Muscle layer of duodenum (tissue), 2 donors: ENCODE data around the gene PIK3CD.

ENCODE experiments used
- H3K27ac ChIP-seq: one replicate; pipeline ENCODE4 v1.7.0; 2013; ENCODE audit warnings: mild to moderate bottlenecking, low read length
- H3K27me3 ChIP-seq: one replicate; pipeline ENCODE4 v1.7.0; 2013; ENCODE audit warnings: low read depth, mild to moderate bottlenecking, control low read depth, low read length
- H3K36me3 ChIP-seq, 2 donors: one replicate each; pipeline ENCODE4 v1.7.0; 2013; ENCODE audit warnings: low read length in 2 of 2, control low read depth in 1 of 2, mild to moderate bottlenecking in 1 of 2; ENCODE audit not compliant: insufficient read depth in 2 of 2, control insufficient read depth in 1 of 2
- H3K4me1 ChIP-seq, 2 donors: one replicate each; pipeline ENCODE4 v1.7.0; 2013; ENCODE audit warnings: low read length in 2 of 2, mild to moderate bottlenecking in 2 of 2, control low read depth in 1 of 2, moderate library complexity in 1 of 2; ENCODE audit not compliant: insufficient read depth in 2 of 2, control insufficient read depth in 1 of 2
- H3K4me3 ChIP-seq, 2 donors: one replicate each; pipeline ENCODE4 v1.7.0; 2013; ENCODE audit warnings: low read length in 2 of 2, low read depth in 1 of 2, mild to moderate bottlenecking in 1 of 2
- H3K9me3 ChIP-seq, 2 donors: one replicate each; pipeline ENCODE4 v1.7.0; 2013; ENCODE audit warnings: low read length in 2 of 2, control low read depth in 1 of 2, mild to moderate bottlenecking in 1 of 2; ENCODE audit not compliant: control insufficient read depth in 1 of 2
- donor health status: healthy.

PIK3CD gene

DNA sequence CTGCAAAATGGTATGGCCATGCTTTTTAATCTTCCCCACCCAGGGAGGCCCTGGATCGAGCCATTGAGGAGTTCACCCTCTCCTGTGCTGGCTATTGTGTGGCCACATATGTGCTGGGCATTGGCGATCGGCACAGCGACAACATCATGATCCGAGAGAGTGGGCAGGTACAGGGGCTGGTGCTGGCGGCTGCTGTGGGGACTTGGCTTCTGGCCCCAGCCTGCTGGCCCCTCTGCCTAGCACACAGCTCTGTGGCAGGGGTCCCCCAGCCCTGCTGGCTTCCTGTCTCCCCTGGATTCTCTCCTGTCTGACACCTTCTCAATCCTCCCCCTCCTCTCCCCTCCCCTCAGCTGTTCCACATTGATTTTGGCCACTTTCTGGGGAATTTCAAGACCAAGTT lies 72.4 kb downstream of the PIK3CD start:
- H3K9me3 ChIP-seq = peaks cover 0 to 8% of the 10 kb centered on the region in 2 donors
- no peak overlapping the region for H3K4me3 ChIP-seq
- peaks cover 6 to 59% of the 10 kb centered on the region in 2 donors for H3K36me3 ChIP-seq
- no peaks in the 10 kb centered on the region for H3K27me3 ChIP-seq
- H3K4me1 ChIP-seq = no peaks in the 10 kb centered on the region
- H3K27ac ChIP-seq = no peak overlapping the region

DNA sequence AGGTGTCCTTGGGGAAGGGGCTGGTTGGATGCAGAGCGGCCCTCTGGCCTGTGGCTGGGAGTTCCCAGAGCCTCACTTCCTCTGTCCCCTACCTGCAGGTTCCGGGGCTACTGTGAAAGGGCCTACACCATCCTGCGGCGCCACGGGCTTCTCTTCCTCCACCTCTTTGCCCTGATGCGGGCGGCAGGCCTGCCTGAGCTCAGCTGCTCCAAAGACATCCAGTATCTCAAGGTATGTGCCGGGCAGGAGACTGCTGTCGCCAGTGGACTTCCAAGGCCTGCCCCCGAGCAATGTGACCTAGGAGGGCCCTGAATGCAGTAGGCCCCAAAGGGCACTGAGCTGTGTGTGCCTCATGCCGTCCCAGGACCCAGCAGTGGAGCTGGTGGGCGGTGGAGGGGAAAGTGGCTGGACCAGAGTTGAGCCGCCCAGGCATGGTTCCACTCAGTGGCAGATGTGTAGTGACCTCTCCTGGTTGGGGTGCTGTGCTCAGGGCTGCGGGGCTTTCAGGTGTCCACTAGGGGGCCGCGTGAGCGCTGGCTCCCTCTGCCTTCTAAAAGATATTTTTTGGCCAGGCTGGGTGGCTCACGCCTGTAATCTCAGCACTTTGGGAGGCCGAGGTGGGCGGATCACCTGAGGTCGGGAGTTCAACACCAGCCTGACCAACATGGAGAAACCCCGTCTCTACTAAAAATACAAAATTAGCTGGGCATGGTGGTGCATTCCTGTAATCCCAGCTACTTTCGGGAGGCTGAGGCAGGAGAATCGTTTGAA lies 73.4 kb downstream of the PIK3CD start:
- peaks cover 0 to 8% of the 10 kb centered on the region in 2 donors for H3K9me3 ChIP-seq
- no peaks in the 10 kb centered on the region for H3K4me1 ChIP-seq
- H3K36me3 ChIP-seq = peaks cover 6 to 64% of the 10 kb centered on the region in 2 donors
- H3K4me3 ChIP-seq = no peak overlapping the region
- H3K27ac ChIP-seq = no peak overlapping the region
- no peaks in the 10 kb centered on the region for H3K27me3 ChIP-seq

DNA sequence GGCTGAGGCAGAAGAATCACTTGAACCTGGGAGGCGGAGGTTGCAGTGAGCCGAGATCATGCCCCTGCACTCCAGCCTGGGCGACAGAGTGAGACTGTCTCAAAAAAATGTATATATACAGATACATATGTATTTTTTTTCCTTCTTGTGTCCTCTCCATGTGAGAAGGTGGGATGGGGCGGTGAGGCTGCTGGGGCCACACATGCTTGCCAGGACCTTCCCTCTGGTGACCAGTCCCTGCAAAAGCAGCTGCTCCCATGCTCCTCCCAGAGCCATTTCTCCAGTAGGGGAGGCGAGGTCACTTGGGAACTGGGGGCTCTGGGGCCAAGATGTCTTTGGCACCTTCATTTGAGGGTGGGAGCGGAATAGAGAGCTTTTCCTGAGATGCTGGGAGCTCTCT lies 74.9 kb downstream of the PIK3CD start:
- Histone ChIP-seq H3K9me3 (peaks cover 0 to 8% of the 10 kb centered on the region in 2 donors), H3K27ac (no peak overlapping the region), H3K4me3 (no peak overlapping the region), H3K27me3 (no peaks in the 10 kb centered on the region), H3K4me1 (no peaks in the 10 kb centered on the region), H3K36me3 (peaks cover 16 to 69% of the 10 kb centered on the region in 2 donors)

DNA sequence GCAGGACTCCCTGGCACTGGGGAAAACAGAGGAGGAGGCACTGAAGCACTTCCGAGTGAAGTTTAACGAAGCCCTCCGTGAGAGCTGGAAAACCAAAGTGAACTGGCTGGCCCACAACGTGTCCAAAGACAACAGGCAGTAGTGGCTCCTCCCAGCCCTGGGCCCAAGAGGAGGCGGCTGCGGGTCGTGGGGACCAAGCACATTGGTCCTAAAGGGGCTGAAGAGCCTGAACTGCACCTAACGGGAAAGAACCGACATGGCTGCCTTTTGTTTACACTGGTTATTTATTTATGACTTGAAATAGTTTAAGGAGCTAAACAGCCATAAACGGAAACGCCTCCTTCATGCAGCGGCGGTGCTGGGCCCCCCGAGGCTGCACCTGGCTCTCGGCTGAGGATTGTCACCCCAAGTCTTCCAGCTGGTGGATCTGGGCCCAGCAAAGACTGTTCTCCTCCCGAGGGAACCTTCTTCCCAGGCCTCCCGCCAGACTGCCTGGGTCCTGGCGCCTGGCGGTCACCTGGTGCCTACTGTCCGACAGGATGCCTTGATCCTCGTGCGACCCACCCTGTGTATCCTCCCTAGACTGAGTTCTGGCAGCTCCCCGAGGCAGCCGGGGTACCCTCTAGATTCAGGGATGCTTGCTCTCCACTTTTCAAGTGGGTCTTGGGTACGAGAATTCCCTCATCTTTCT lies 75.5 kb downstream of the PIK3CD start:
- H3K4me3 ChIP-seq = no peak overlapping the region
- peaks cover 22 to 72% of the 10 kb centered on the region in 2 donors for H3K36me3 ChIP-seq
- H3K27ac ChIP-seq = no peak overlapping the region
- no peaks in the 10 kb centered on the region for H3K4me1 ChIP-seq
- peaks cover 0 to 8% of the 10 kb centered on the region in 2 donors for H3K9me3 ChIP-seq
- no peaks in the 10 kb centered on the region for H3K27me3 ChIP-seq

DNA sequence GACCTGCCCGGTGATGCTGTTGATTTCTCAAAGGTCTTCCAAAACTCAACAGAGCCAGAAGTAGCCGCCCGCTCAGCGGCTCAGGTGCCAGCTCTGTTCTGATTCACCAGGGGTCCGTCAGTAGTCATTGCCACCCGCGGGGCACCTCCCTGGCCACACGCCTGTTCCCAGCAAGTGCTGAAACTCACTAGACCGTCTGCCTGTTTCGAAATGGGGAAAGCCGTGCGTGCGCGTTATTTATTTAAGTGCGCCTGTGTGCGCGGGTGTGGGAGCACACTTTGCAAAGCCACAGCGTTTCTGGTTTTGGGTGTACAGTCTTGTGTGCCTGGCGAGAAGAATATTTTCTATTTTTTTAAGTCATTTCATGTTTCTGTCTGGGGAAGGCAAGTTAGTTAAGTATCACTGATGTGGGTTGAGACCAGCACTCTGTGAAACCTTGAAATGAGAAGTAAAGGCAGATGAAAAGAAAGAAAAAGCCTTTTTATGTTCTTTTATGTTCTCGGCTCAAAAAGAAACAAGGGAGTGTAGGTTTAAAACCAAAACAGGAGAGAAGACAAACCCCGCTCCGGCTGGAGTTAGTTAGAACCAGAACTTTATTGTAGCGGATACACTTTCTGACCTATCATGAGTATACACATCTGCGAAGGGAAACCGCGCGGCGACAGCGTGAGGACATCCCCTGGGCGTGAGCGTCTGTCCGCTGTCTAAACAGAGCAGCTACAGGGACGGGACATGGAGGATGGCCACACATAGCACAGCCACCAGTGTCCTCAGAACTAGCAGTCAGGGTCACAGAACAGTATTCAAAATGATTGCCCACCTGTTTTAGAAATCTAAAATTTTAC lies 77.1 kb downstream of the PIK3CD start:
- H3K36me3 ChIP-seq = peaks cover 38 to 72% of the 10 kb centered on the region in 2 donors
- H3K27me3 ChIP-seq = no peaks in the 10 kb centered on the region
- no peaks in the 10 kb centered on the region for H3K4me1 ChIP-seq
- no peak overlapping the region for H3K27ac ChIP-seq
- no peak overlapping the region for H3K4me3 ChIP-seq
- H3K9me3 ChIP-seq = peaks cover 0 to under 1% of the 10 kb centered on the region in 2 donors

DNA sequence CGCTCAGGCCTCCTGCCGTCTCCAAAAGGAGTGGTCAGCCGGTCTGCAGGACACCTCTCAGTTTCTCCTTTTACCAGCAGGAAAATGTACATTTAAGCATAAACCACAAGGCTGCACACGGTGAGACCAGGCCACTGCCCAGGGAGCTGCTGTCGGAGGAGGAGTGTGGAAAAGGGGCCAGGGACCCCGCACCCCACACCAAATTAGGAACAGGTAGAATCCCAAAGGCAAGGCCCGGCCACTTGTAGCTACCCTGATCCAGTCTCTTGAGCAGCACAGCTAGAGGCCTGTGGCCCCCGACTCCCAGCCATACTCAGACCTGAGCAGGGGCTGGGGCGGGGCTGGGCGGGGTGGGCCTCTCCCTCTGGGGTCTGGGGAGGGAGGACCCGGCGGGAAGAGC lies 78.0 kb downstream of the PIK3CD start:
- H3K4me1 ChIP-seq = no peaks in the 10 kb centered on the region
- H3K27me3 ChIP-seq = no peaks in the 10 kb centered on the region
- no peaks in the 10 kb centered on the region for H3K9me3 ChIP-seq
- no peak overlapping the region for H3K27ac ChIP-seq
- no peak overlapping the region for H3K4me3 ChIP-seq
- peaks cover 42 to 72% of the 10 kb centered on the region in 2 donors for H3K36me3 ChIP-seq

DNA sequence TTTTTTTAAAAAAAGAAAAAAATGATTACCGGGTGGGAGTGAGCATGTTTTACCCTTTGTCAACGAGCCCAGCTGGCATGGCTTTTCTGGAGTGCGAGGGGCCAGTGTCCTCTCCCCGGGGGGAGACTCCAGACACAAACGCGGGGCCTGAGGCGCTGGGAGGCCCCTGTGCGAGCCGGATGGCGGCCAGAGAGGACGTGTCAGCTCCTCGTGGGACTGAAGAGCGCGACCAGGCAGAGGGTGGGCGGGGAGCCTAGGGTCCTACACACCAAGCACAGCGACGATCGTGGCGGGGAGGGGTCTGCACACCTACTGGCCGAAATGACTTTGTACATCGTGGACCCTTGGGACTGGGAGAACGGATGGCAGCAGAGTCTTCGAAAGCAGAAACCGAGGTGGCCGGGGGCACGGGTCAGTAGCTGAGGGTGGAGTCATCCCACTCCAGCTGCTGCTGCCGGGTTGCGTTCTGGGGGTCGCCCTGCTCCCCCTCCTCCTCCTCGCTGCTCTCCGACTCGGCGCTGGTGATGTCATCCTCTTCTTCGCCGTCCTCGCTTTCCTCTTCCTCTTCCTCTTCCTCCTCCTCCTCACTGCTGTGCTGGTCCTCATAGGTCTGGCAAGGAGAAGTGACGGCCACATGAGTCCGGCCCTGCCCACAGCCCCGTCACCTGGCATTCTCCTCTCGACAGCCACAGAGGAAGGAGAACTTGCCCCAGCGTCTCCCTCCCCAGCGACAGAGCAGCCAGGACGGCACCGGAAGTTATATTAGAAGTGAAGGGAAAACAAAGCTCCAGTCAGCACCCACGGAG lies 78.8 kb downstream of the PIK3CD start:
- Histone ChIP-seq H3K36me3 (peaks cover 50 to 78% of the 10 kb centered on the region in 2 donors), H3K4me1 (no peaks in the 10 kb centered on the region), H3K27ac (no peak overlapping the region), H3K4me3 (no peak overlapping the region), H3K27me3 (no peaks in the 10 kb centered on the region), H3K9me3 (no peaks in the 10 kb centered on the region)

DNA sequence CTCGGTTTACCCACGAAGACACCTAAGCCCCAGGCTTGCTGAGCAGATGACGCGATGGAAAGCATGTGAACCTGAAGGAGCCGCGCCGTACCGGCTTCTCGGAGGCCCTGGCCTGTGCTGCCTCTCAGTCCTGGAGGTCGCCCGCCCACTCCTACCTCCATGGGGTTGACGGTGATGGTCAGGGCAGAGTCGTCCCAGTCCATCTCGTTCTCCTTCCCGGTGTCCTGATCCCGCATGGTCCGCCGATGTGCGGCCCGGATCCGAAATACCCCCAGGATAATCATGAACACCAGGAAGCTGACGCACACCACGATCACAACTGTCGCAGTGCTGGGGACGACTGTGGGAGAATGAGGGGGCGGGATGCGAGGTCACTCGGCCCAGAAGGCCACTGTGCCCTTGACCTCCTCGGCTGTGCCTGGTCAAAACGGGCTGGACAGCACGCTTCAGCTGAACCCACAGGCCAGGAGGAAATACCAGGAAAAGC lies 79.6 kb downstream of the PIK3CD start:
- Histone ChIP-seq H3K9me3 (no peaks in the 10 kb centered on the region), H3K4me1 (no peaks in the 10 kb centered on the region), H3K36me3 (peaks cover 57 to 86% of the 10 kb centered on the region in 2 donors), H3K27ac (no peak overlapping the region), H3K4me3 (no peak overlapping the region), H3K27me3 (no peaks in the 10 kb centered on the region)

DNA sequence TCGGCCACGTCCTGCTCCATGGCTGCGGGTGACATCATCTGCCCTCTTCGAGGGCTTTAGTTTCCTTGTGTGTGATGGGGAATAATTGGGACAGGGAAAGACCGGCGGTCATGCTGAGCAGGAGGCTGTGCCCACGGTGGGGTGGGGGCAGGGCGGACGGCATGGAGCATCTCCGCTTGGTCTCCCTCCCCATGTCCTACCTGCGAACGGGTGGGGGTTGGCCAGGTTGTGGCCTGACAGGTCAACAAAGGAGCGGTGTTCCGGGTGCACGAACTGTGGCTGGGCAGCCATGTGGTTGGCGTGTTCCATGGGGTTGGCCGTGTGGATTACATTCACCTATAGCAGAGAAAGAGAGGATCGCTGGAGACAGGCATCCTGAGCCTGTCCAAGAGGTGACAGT lies 80.0 kb downstream of the PIK3CD start:
- Histone ChIP-seq H3K9me3 (no peaks in the 10 kb centered on the region), H3K27me3 (no peaks in the 10 kb centered on the region), H3K4me1 (no peaks in the 10 kb centered on the region), H3K36me3 (peaks cover 62 to 91% of the 10 kb centered on the region in 2 donors), H3K27ac (no peak overlapping the region), H3K4me3 (no peak overlapping the region)

DNA sequence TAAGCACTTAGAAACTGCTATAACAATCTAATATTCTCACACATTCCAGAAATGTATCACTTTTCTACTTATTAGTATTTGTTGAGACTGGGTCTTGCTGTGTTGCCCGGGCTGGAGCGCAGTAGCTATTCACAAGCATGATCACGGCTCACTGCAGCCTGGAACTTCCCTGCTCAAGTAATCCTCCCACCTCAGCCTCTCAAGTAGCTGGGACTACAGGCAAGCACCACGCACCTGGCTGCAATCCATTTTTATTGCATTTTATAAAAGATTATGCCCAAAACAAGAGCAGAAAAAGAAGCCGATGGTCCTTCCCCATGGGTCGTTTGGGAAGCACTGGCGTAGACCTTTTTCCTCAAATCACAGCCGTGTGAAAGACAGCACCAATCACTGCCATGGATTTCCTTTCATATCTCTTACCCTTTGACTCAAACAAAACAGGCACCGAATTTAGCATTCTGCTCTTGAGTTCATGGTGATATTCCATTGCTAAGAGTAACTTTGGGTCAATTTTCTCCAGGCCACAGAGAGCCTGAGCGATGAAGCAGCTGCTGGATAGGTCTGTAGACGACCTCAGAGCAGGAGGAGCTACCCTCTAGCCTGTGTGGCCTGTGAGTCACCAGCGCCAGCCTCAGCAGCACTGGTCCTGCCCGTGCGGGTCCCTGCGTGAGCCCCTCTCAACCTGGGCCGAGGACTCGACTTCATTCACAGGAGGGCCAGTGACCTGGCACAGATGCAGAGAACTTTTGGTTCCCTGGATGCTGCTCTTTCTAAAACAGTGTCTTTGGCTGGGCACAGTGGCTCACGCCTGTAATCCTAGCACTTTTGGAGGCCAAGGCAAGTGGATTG lies 80.8 kb downstream of the PIK3CD start:
- H3K9me3 ChIP-seq = no peaks in the 10 kb centered on the region
- no peaks in the 10 kb centered on the region for H3K4me1 ChIP-seq
- no peaks in the 10 kb centered on the region for H3K27me3 ChIP-seq
- no peak overlapping the region for H3K27ac ChIP-seq
- H3K4me3 ChIP-seq = no peak overlapping the region
- peaks cover 62 to 95% of the 10 kb centered on the region in 2 donors for H3K36me3 ChIP-seq
